Osteocyte (in vitro differentiated cells): ENCODE measurements around the gene TICRR. TPM values are rescaled to one million over a fixed set of nuclear protein-coding genes. Genes with fewer than 3 reads are reported as not detected.

ENCODE experiments used
- DNase-seq: peaks from one replicate; pipeline ENCODE4 v3.0.0; 2021; ENCODE audit warnings: mixed read lengths; ENCODE audit not compliant: unreplicated experiment; ENCODE audit errors: extremely low spot score
- H3K27ac Mint-ChIP-seq: one replicate; pipeline ENCODE4 v1.8.0; 2021; ENCODE audit warnings: mild to moderate bottlenecking, mixed read lengths; ENCODE audit not compliant: unreplicated experiment
- H3K27me3 Mint-ChIP-seq: one replicate; pipeline ENCODE4 v1.8.0; 2021; ENCODE audit warnings: mixed read lengths; ENCODE audit not compliant: unreplicated experiment
- H3K36me3 Mint-ChIP-seq: one replicate; pipeline ENCODE4 v1.8.0; 2021; ENCODE audit warnings: mixed read lengths; ENCODE audit not compliant: unreplicated experiment
- H3K4me1 Mint-ChIP-seq: one replicate; pipeline ENCODE4 v1.8.0; 2021; ENCODE audit warnings: mixed read lengths; ENCODE audit not compliant: unreplicated experiment
- H3K4me3 Mint-ChIP-seq: one replicate; pipeline ENCODE4 v1.8.0; 2021; ENCODE audit warnings: mild to moderate bottlenecking, moderate library complexity, mixed read lengths; ENCODE audit not compliant: unreplicated experiment
- H3K9me3 Mint-ChIP-seq: one replicate; pipeline ENCODE4 v1.8.0; 2021; ENCODE audit warnings: mixed read lengths; ENCODE audit not compliant: unreplicated experiment
- CTCF ChIP-seq: fragments of 200-600 bp; sonication (generic); IDR thresholded peaks from 2 replicates; pipeline ENCODE4 v1.5.0; 2021; ENCODE audit warnings: antibody characterized with exemption, mild to moderate bottlenecking, moderate library complexity
- total RNA-seq: library from RNA; stranded (reverse); gene quantifications from 2 replicates; pipeline ENCODE4 v1.2.1, GENCODE V29; 2021

The TICRR gene
- total RNA-seq, 1 donor from 2014 or later: 2.1 TPM

DNA sequence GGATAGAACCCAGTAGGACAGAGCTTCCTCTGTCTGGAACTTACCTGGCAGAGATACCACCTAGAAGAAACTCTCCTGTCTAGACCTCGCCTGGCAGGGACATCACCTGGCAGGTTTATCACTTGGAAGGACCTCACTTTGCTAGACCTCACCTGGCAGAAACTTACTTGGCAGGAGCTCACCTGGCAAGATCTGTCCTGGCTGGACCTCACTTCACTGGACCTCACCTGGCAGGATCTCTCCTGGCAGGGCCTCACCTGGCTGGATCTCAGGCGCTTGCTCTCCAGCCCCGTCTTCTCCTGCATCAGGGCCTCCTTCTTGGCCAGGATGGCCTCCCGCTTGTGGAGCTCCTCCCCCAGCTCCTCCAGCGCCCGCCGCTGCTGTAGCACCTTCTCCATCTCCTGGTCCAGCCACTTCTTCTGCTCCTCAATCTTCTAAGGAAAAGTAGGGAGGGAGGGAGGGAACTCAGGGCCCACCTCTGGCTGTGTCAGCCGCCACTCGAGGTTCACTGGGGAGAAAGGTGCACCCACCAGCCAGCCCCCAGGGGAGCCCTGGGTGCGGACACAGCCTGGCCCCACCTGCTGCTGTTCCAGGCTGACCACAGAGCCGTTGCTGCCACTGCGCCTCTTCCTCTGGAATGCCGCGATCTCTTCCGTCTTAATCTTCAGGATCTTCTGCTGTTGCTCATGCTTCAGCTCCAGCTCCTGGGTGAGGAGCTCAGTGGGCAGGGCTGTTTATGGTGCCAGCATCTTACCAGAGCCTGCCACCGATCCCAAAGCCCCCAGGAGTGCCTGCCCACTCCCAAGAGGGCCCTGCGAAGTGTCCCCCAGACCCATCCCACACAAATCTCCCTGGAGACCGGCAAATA lies 57.5 kb downstream of the TICRR start:
- Mint-ChIP-seq H3K4me1 (no peaks in the 10 kb centered on the region), H3K9me3 (peaks cover 3% of the 10 kb centered on the region), H3K36me3 (peaks cover 40% of the 10 kb centered on the region), H3K27me3 (no peaks in the 10 kb centered on the region), H3K27ac (no peak overlapping the region), H3K4me3 (no peak overlapping the region)
- TF ChIP-seq CTCF: no peak
- peak; percentile 75 for DNase-seq

DNA sequence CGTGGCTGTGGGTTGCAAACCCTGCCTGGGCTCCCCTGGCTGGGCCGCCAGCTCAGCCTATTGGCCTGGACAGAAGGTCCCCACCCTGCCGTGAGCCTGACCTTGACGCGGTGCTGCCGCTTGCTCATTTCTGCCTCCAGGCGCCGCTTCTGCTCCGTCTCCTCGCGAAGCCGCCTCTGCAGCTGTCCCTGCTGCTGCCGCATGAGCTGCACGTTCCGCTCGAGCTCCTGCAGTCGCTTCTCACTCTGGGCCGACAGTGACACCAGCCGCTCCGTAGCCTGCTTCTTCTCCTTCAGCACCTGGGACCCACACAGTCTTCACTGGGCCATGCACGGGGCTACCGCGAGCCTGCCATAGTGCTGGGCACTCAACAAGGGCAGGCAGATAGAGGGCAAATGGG lies 58.3 kb downstream of the TICRR start:
- no peak overlapping the region for H3K4me3 Mint-ChIP-seq
- H3K4me1 Mint-ChIP-seq: no peaks in the 10 kb centered on the region
- peak; percentile 72 for DNase-seq
- H3K27me3 Mint-ChIP-seq: no peaks in the 10 kb centered on the region
- TF ChIP-seq CTCF: no peak
- peaks cover 38% of the 10 kb centered on the region for H3K36me3 Mint-ChIP-seq
- peaks cover 3% of the 10 kb centered on the region for H3K9me3 Mint-ChIP-seq
- H3K27ac Mint-ChIP-seq: no peak overlapping the region

DNA sequence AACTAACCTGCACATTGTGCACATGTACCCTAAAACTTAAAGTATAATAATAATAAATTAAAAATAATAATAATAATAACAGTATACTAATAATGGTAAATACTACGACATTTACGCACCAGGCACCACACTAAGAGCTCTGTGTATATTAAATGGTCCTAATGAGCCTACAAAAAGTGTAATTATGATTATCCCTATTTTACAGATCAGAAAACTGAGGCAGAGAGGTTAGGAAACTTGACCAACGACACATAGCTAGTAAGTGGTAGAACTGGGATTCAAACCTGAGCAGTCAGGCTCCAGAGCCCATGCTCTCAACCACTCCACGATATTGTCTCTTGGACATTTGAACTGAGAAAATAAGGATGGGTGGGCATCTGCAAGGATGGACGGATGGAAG lies 65.0 kb downstream of the TICRR start:
- no peak for TF ChIP-seq CTCF

DNA sequence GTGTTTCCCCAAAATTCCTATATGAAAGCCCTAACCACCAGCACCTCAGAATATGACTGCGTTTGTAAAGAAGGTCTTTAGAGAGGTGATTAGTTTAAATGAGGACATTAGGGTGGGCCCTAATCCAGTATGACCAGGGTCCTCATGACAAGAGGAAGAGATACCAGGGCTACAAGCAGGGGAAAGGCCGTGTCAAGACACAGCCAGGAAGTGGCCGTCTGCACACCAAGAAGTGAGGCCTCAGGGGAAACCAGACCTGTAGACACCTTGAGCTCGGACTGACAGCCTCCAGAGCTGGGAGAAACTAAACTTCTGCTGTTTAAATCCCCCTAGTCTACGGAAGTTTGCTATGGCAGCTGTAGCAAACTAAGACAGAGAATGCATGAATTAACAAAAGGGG lies 65.8 kb downstream of the TICRR start:
- Mint-ChIP-seq H3K4me3 (no peak overlapping the region), H3K27me3 (no peaks in the 10 kb centered on the region), H3K9me3 (no peaks in the 10 kb centered on the region), H3K27ac (no peak overlapping the region), H3K4me1 (no peaks in the 10 kb centered on the region), H3K36me3 (peaks cover 14% of the 10 kb centered on the region)
- DNase-seq: no peak
- no peak for TF ChIP-seq CTCF

More for the DNA sequence above, 65.0 kb downstream of the TICRR start:
- Mint-ChIP-seq H3K9me3 (peaks cover 2% of the 10 kb centered on the region), H3K36me3 (peaks cover 16% of the 10 kb centered on the region), H3K4me1 (no peaks in the 10 kb centered on the region), H3K27me3 (no peaks in the 10 kb centered on the region), H3K27ac (no peak overlapping the region), H3K4me3 (no peak overlapping the region)
- no peak for DNase-seq

DNA sequence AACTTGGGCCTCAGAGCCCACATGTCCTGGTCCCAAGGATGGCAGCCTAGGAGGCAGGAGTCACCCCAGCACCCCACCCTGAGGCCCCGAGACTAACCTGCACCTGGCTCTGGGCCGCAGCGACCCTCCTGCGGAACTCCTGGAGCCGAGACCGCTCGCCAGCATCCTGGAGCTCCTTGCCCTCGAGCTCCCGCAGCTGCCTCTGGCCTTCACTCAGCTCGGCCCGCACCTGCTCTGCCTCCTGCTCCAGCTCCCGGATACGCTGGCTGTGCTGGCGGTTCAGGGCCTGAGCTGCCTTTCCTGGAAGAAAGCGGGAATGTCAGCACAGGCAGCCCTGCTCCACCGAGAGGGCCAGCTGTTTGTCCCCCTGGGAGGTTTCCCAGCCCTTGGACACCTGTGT lies 66.8 kb downstream of the TICRR start:
- no peaks in the 10 kb centered on the region for H3K9me3 Mint-ChIP-seq
- peaks cover 21% of the 10 kb centered on the region for H3K36me3 Mint-ChIP-seq
- DNase-seq: no peak
- H3K27ac Mint-ChIP-seq: no peak overlapping the region
- peaks cover 2% of the 10 kb centered on the region for H3K4me1 Mint-ChIP-seq
- no peaks in the 10 kb centered on the region for H3K27me3 Mint-ChIP-seq
- no peak for TF ChIP-seq CTCF
- no peak overlapping the region for H3K4me3 Mint-ChIP-seq
